CD14-positive monocyte (primary cell): ENCODE data around the gene RNF223. TPM values are rescaled to one million over a fixed set of nuclear protein-coding genes. Genes with fewer than 3 reads are reported as not detected.

ENCODE experiments used
- DNase-seq, 3 donors: peaks; one replicate each; pipeline ENCODE4 v3.0.0-alpha.2; 2011 to 2022
- H2AFZ ChIP-seq: 2 replicates; pipeline ENCODE4 v1.6.0; 2012; ENCODE audit warnings: mild to moderate bottlenecking, low read depth, low read length, inconsistent platforms; ENCODE audit not compliant: insufficient read depth, poor library complexity, severe bottlenecking
- H3K27ac ChIP-seq, 2 donors: 1 replicate in 1 of 2; 2 replicates in 1 of 2; pipeline ENCODE4 v1.5.1; 2012 to 2013; ENCODE audit warnings: low read length in 2 of 2, control low read depth in 1 of 2, inconsistent platforms in 1 of 2, low read depth in 1 of 2, mild to moderate bottlenecking in 1 of 2
- H3K27me3 ChIP-seq, 2 donors: one replicate each; pipeline versions ENCODE4 v1.6.0 to v1.6.1; 2011 to 2013; ENCODE audit warnings: low read length in 2 of 2; ENCODE audit not compliant: control insufficient read depth in 2 of 2, insufficient read depth in 2 of 2
- H3K36me3 ChIP-seq, 2 donors: replicated peaks in 1 of 2; 1 replicate in 1 of 2; 2 replicates in 1 of 2; pipeline versions ENCODE4 v1.5.1 to v1.6.1; 2012 to 2013; ENCODE audit warnings: low read length in 2 of 2, control low read depth in 1 of 2, inconsistent platforms in 1 of 2, mild to moderate bottlenecking in 1 of 2; ENCODE audit not compliant: insufficient read depth in 2 of 2, control insufficient read depth in 1 of 2
- H3K4me1 ChIP-seq, 2 donors: 1 replicate in 1 of 2; 2 replicates in 1 of 2; pipeline versions ENCODE4 v1.5.1 to v1.6.1; 2012 to 2013; ENCODE audit warnings: low read length in 2 of 2, control low read depth in 1 of 2, inconsistent platforms in 1 of 2, mild to moderate bottlenecking in 1 of 2, moderate library complexity in 1 of 2; ENCODE audit not compliant: insufficient read depth in 2 of 2, control insufficient read depth in 1 of 2
- H3K4me2 ChIP-seq: replicated peaks from 2 replicates; pipeline ENCODE3; 2012; ENCODE audit warnings: low read length, moderate library complexity, mild to moderate bottlenecking; ENCODE audit not compliant: poor library complexity, severe bottlenecking; ENCODE audit errors: extremely low read depth
- H3K4me3 ChIP-seq, 3 experiments: fragments of 200-600 bp in 1 of 3; sonication (generic) in 1 of 3; replicated peaks in 1 of 3; 1 replicate in 2 of 3; 2 replicates in 1 of 3; pipeline ENCODE4 v1.5.1; 2011 to 2013; ENCODE audit warnings: low read length in 3 of 3, mild to moderate bottlenecking in 3 of 3, control low read depth in 2 of 3, low read depth in 2 of 3, inconsistent platforms in 1 of 3, moderate library complexity in 1 of 3
- H3K79me2 ChIP-seq: 2 replicates; pipeline ENCODE4 v1.6.0; 2012; ENCODE audit warnings: mild to moderate bottlenecking, control low read depth, inconsistent platforms, low read length, moderate library complexity; ENCODE audit not compliant: insufficient read depth
- H3K9ac ChIP-seq: 2 replicates; pipeline ENCODE4 v1.6.0; 2017; ENCODE audit warnings: low read length, mild to moderate bottlenecking; ENCODE audit not compliant: insufficient read depth, poor library complexity, severe bottlenecking
- H3K9me3 ChIP-seq, 2 donors: replicated peaks in 1 of 2; 1 replicate in 1 of 2; 2 replicates in 1 of 2; pipeline versions ENCODE4 v1.5.1 to v1.6.1; 2012 to 2013; ENCODE audit warnings: low read length in 2 of 2, control low read depth in 1 of 2; ENCODE audit not compliant: control insufficient read depth in 1 of 2, insufficient read depth in 1 of 2
- H4K20me1 ChIP-seq: 2 replicates; pipeline ENCODE4 v1.6.0; 2012; ENCODE audit warnings: mild to moderate bottlenecking, low read length, control low read depth, moderate library complexity; ENCODE audit not compliant: insufficient read depth
- H3K27ac Mint-ChIP-seq, 7 donors: one replicate each; pipeline ENCODE4 v1.8.0; 2020; ENCODE audit warnings: mild to moderate bottlenecking in 7 of 7, mixed read lengths in 7 of 7, moderate library complexity in 6 of 7, inconsistent platforms in 2 of 7
- H3K27me3 Mint-ChIP-seq, 3 donors: one replicate each; pipeline ENCODE4 v1.8.0; 2021 to 2022; ENCODE audit warnings: low read depth in 3 of 3, mild to moderate bottlenecking in 3 of 3, mixed read lengths in 3 of 3, moderate library complexity in 3 of 3, inconsistent platforms in 1 of 3
- H3K36me3 Mint-ChIP-seq, 2 donors: one replicate each; pipeline ENCODE4 v1.8.0; 2020; ENCODE audit warnings: mixed read lengths in 2 of 2, inconsistent platforms in 1 of 2, mild to moderate bottlenecking in 1 of 2
- H3K4me1 Mint-ChIP-seq: one replicate; pipeline ENCODE4 v1.8.0; 2020; ENCODE audit warnings: mild to moderate bottlenecking, mixed read lengths
- H3K4me3 Mint-ChIP-seq, 2 donors: one replicate each; pipeline ENCODE4 v1.8.0; 2020; ENCODE audit warnings: mild to moderate bottlenecking in 2 of 2, mixed read lengths in 2 of 2, moderate library complexity in 1 of 2
- H3K9me3 Mint-ChIP-seq, 7 donors: one replicate each; pipeline ENCODE4 v1.8.0; 2020 to 2022; ENCODE audit warnings: mixed read lengths in 7 of 7, mild to moderate bottlenecking in 6 of 7, moderate library complexity in 6 of 7, inconsistent platforms in 2 of 7
- WGBS: methylation state at CpG from one replicate; pipeline ENCODE4 v1.1.5; 2013; ENCODE audit warnings: missing lambda C conversion rate; ENCODE audit not compliant: insufficient coverage; 5-methylcytosine and 5-hydroxymethylcytosine counted together
- intact Hi-C, 2 donors: fragments of 100-400 bp; cut with micrococcal nuclease; formaldehyde crosslinking; loops; one replicate each; pipeline versions ENCODE4 v1.15.0 to v1.15.1; 2023
- polyA plus RNA-seq, 3 donors: library from polyadenylated mRNA; depleted of rRNA in 1 of 3; unstranded in 2 of 3; stranded (reverse) in 1 of 3; fragments of 300-500 nt in 2 of 3; fragments of >200 nt in 1 of 3; fragmentation: Illumina TruSeq in 2 of 3; gene quantifications; 1 replicate in 2 of 3; 2 replicates in 1 of 3; pipeline ENCODE4 v1.2.3, GENCODE V29; 2012 to 2021
- TF ChIP-seq, protein P1 (sequence below): fragments of 200-600 bp; IDR thresholded peaks from one replicate; pipeline ENCODE4 v1.8.0; 2022; ENCODE audit warnings: antibody characterized with exemption, mild to moderate bottlenecking

RNF223 gene
- polyA plus RNA-seq, 3 donors, result not detected

DNA sequence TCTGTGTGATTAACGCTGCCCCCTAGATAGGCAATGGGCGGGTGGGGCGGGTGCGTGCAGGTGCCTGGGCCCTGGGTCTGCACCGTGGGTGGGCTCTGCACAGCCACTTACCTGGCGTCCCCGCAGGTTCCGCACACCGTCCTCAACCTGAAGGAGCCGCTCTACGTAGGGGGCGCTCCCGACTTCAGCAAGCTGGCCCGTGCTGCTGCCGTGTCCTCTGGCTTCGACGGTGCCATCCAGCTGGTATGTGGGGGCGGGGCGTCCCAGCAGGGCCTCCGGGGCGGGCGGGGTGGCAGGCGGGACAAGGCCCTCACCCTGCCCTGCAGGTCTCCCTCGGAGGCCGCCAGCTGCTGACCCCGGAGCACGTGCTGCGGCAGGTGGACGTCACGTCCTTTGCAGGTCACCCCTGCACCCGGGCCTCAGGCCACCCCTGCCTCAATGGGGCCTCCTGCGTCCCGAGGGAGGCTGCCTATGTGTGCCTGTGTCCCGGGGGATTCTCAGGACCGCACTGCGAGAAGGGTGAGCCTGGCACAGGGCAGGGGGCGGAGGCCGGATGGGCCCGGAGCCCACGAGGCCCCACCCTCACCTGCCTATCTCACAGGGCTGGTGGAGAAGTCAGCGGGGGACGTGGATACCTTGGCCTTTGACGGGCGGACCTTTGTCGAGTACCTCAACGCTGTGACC lies 22.8 kb downstream of the RNF223 start:
- Histone ChIP-seq H3K4me3 (no peak overlapping the region), H3K9me3 (no peaks in the 10 kb centered on the region), H3K4me1 (no peaks in the 10 kb centered on the region), H2AFZ (no peak overlapping the region), H3K4me2 (no peak overlapping the region), H3K27me3 (no peaks in the 10 kb centered on the region), H4K20me1 (no peaks in the 10 kb centered on the region), H3K79me2 (no peaks in the 10 kb centered on the region), H3K36me3 (no peaks in the 10 kb centered on the region), H3K9ac (no peak overlapping the region), H3K27ac (no peak overlapping the region)
- H3K36me3 Mint-ChIP-seq, result no peaks in the 10 kb centered on the region
- no peak overlapping the region for H3K4me3 Mint-ChIP-seq
- peaks cover 0 to 2% (median 0%) of the 10 kb centered on the region in 7 donors for H3K9me3 Mint-ChIP-seq
- no peak overlapping the region for H3K27ac Mint-ChIP-seq
- H3K27me3 Mint-ChIP-seq, result peaks cover 0 to 4% (median 3%) of the 10 kb centered on the region in 3 donors
- intact Hi-C loops, result no loop called here
- WGBS, result 94% methylated on average over 45 of the region's 46 CpGs
- no peak for DNase-seq
- H3K4me1 Mint-ChIP-seq, result no peaks in the 10 kb centered on the region
- TF ChIP-seq, protein P1, sequence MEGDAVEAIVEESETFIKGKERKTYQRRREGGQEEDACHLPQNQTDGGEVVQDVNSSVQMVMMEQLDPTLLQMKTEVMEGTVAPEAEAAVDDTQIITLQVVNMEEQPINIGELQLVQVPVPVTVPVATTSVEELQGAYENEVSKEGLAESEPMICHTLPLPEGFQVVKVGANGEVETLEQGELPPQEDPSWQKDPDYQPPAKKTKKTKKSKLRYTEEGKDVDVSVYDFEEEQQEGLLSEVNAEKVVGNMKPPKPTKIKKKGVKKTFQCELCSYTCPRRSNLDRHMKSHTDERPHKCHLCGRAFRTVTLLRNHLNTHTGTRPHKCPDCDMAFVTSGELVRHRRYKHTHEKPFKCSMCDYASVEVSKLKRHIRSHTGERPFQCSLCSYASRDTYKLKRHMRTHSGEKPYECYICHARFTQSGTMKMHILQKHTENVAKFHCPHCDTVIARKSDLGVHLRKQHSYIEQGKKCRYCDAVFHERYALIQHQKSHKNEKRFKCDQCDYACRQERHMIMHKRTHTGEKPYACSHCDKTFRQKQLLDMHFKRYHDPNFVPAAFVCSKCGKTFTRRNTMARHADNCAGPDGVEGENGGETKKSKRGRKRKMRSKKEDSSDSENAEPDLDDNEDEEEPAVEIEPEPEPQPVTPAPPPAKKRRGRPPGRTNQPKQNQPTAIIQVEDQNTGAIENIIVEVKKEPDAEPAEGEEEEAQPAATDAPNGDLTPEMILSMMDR, result no peak

DNA sequence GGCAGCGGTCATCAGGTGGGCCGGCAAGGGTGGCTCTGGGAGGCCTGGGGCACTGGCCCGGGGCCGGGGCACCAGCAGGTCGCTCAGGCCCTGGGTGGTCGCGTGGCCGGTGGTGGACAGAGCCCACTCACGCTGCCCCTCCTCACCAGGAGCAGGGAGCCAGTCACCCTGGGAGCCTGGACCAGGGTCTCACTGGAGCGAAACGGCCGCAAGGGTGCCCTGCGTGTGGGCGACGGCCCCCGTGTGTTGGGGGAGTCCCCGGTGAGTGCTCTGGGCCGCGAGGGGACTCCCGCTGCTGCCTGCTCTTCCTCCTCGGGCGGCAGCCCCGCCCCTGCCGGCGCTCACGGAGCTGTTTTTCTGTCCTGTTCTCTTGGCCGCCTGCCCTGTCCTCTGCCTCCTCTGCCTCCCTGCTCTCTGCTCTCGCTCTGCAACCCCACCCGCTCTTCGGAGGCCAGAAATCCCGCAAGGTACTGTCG lies 23.5 kb downstream of the RNF223 start:
- Mint-ChIP-seq H3K27me3 (peaks cover 0 to 4% (median 2%) of the 10 kb centered on the region in 3 donors), H3K4me3 (no peak overlapping the region), H3K4me1 (no peaks in the 10 kb centered on the region), H3K9me3 (peaks cover 0 to 2% (median 0%) of the 10 kb centered on the region in 7 donors), H3K36me3 (no peaks in the 10 kb centered on the region), H3K27ac (no peak overlapping the region)
- Histone ChIP-seq H2AFZ (no peak overlapping the region), H3K27ac (no peak overlapping the region), H3K4me3 (no peak overlapping the region), H3K36me3 (no peaks in the 10 kb centered on the region), H3K9me3 (no peaks in the 10 kb centered on the region), H4K20me1 (no peaks in the 10 kb centered on the region), H3K27me3 (no peaks in the 10 kb centered on the region), H3K79me2 (no peaks in the 10 kb centered on the region), H3K4me1 (no peaks in the 10 kb centered on the region), H3K9ac (no peak overlapping the region), H3K4me2 (no peak overlapping the region)
- WGBS, result 92% methylated on average over 24 of the region's 32 CpGs
- DNase-seq, result no peak
- TF ChIP-seq, protein P1, result no peak
- intact Hi-C loops, result no loop called here
